NT2/D1 (cell line): ENCODE results near the gene RGMA.
A peak's percentile ranks its signal among the peaks of the same experiment; 100 is the strongest.

ENCODE experiments used
- DNase-seq: peaks from one replicate; pipeline ENCODE4 v3.0.0-alpha.2; 2011; ENCODE audit warnings: low read depth, low spot score
- H3K27me3 ChIP-seq: 2 replicates; pipeline ENCODE4 v1.6.0; 2011; ENCODE audit warnings: mild to moderate bottlenecking; ENCODE audit not compliant: insufficient read length, insufficient read depth
- H3K36me3 ChIP-seq: 2 replicates; pipeline ENCODE4 v1.6.1; 2011; ENCODE audit warnings: mild to moderate bottlenecking, low read length, mixed read lengths; ENCODE audit not compliant: insufficient read depth, insufficient read length
- H3K4me1 ChIP-seq: 2 replicates; pipeline ENCODE4 v1.5.1; 2011; ENCODE audit not compliant: insufficient read depth, insufficient read length
- H3K4me3 ChIP-seq: 2 replicates; pipeline ENCODE4 v1.5.1; 2011; ENCODE audit warnings: low read depth; ENCODE audit not compliant: insufficient read length
- H3K9ac ChIP-seq: 2 replicates; pipeline ENCODE4 v1.6.0; 2011; ENCODE audit warnings: low read depth; ENCODE audit not compliant: insufficient read length
- H3K9me3 ChIP-seq: 2 replicates; pipeline ENCODE4 v1.5.1; 2011; ENCODE audit warnings: mild to moderate bottlenecking, low read length; ENCODE audit not compliant: insufficient read depth
- SUZ12 ChIP-seq: IDR thresholded peaks from 2 replicates; pipeline ENCODE4 v1.6.1; 2011; ENCODE audit not compliant: insufficient read length, insufficient read depth; ENCODE audit errors: extremely low read depth
- YY1 ChIP-seq: IDR thresholded peaks from 2 replicates; pipeline ENCODE4 v1.6.1; 2011; ENCODE audit not compliant: insufficient read length, insufficient read depth
- ZNF274 ChIP-seq: IDR thresholded peaks from 2 replicates; pipeline ENCODE4 v1.6.1; 2011; ENCODE audit warnings: mild to moderate bottlenecking, low read depth, low read length

RGMA gene

DNA sequence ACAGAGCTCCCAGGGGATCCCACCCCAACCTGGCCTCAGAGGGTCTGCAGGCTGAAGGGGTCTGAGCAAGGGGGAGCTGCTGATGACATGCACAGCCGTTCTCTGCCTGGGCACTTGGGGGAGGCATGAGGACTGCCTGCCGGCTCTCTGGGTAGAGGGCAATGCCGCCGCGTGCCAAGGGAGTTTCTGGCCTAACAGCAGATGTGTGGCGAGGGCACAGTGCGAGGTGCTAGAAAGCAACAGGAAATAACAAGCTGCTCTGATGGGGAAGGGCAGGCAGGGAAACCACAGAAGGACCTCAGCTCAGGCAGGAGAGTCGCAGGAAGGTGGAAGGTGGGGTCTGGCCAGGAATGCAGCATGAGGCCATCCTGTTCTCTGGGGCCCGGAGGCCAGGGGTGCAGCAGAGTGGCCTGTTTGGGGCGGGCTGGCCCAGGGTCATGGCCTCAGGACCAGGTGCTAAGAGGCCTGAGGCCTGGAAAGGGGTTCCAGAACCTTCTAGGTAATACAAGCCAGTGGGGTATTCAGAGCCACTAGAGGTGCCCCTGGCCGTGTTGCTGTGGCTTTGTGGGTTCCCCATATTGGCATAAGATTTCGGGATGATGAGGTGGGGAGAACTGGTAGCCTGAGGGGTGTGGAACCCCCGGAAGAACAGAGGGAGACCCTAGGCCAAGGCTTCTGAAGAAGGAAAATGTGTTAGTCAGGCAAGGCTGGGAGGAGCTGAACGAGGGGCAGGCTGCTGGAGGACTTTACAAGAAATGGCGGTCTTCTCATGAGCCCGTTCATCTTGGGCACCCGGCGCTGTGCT lies 41.2 kb downstream of the RGMA start:
- no peak for DNase-seq

GRCh38 chr15:93046721-93047120 lies 42.3 kb downstream of the RGMA start:
- DNase-seq: no peak
- H3K9me3 ChIP-seq: peaks cover 7% of the 10 kb centered on the region; the same call in 1 of the 2 replicates
- H3K27me3 ChIP-seq: no peaks in the 10 kb centered on the region
- H3K36me3 ChIP-seq: peaks cover 76% of the 10 kb centered on the region
- H3K9ac ChIP-seq: no peak overlapping the region
- no peak for TF ChIP-seq SUZ12
- TF ChIP-seq YY1: no peak
- no peak for TF ChIP-seq ZNF274
- no peak overlapping the region for H3K4me3 ChIP-seq
- H3K4me1 ChIP-seq: peaks cover 3% of the 10 kb centered on the region

More for the DNA sequence above, 41.2 kb downstream of the RGMA start:
- H3K9me3 ChIP-seq: peaks cover 7% of the 10 kb centered on the region; the same call in 1 of the 2 replicates
- no peak for TF ChIP-seq SUZ12
- TF ChIP-seq ZNF274: no peak
- no peak for TF ChIP-seq YY1
- H3K36me3 ChIP-seq: peaks cover 84% of the 10 kb centered on the region
- H3K4me3 ChIP-seq: no peak overlapping the region
- peaks cover 5% of the 10 kb centered on the region for H3K4me1 ChIP-seq
- H3K27me3 ChIP-seq: no peaks in the 10 kb centered on the region
- no peak overlapping the region for H3K9ac ChIP-seq

DNA sequence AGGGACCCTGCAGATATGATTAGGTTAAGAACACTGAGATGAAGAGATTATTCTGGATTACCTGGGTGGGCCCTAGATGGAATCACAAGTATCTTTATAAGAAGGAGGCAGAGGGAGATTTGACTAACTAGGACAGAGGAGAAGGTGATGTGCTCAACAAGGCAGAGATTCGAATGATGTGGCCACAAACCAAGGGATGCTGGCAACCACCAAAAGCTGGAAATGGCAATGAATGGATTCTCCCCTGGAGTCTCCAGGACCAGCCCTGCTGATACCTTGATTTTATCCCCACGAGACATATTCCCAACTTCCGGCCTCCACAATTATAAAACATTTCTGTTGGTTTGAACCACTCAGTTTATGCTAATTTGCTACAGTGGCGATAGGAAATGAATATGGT lies 42.9 kb downstream of the RGMA start:
- Histone ChIP-seq H3K27me3 (no peaks in the 10 kb centered on the region), H3K9me3 (peaks cover 7% of the 10 kb centered on the region; the same call in 1 of the 2 replicates), H3K4me3 (no peak overlapping the region), H3K9ac (no peak overlapping the region), H3K36me3 (peaks cover 70% of the 10 kb centered on the region), H3K4me1 (peaks cover 2% of the 10 kb centered on the region)
- DNase-seq: no peak
- no peak for TF ChIP-seq ZNF274
- TF ChIP-seq YY1: no peak
- no peak for TF ChIP-seq SUZ12

DNA sequence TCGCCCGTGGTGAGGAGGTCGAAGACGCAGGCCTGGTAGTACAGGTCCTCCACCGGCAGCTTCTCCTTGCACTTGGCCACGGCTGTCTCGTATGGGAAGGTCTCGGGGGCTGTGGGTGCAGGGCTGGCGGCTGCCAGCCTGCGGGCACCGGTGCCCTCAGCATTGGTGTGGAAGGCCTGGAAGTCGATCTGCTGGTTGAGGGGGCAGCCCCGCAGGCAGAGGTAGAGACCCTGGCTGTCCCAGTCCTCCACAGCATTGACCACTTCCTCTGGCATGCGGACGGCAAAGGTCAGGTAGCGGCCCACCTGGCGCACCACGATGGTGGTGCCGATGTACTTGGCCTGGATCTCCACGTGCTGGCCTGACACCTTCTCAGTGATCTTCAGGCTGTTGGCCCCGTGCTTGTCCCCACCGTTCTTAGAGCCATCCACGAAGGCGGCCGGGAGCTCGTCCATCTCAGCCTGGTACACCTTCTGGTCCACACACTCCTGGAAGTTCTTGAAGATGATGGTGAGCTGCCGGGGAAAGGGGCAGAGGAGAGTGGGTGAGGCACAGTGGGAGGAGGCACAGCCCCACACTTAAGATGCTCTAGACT lies 43.7 kb downstream of the RGMA start:
- H3K4me1 ChIP-seq: peaks cover 4% of the 10 kb centered on the region
- no peak overlapping the region for H3K4me3 ChIP-seq
- no peaks in the 10 kb centered on the region for H3K27me3 ChIP-seq
- TF ChIP-seq YY1 (no peak), ZNF274 (no peak), SUZ12 (no peak)
- H3K9me3 ChIP-seq: peaks cover 7% of the 10 kb centered on the region; the same call in 1 of the 2 replicates
- H3K36me3 ChIP-seq: peaks cover 63% of the 10 kb centered on the region
- no peak overlapping the region for H3K9ac ChIP-seq
- DNase-seq: no peak

DNA sequence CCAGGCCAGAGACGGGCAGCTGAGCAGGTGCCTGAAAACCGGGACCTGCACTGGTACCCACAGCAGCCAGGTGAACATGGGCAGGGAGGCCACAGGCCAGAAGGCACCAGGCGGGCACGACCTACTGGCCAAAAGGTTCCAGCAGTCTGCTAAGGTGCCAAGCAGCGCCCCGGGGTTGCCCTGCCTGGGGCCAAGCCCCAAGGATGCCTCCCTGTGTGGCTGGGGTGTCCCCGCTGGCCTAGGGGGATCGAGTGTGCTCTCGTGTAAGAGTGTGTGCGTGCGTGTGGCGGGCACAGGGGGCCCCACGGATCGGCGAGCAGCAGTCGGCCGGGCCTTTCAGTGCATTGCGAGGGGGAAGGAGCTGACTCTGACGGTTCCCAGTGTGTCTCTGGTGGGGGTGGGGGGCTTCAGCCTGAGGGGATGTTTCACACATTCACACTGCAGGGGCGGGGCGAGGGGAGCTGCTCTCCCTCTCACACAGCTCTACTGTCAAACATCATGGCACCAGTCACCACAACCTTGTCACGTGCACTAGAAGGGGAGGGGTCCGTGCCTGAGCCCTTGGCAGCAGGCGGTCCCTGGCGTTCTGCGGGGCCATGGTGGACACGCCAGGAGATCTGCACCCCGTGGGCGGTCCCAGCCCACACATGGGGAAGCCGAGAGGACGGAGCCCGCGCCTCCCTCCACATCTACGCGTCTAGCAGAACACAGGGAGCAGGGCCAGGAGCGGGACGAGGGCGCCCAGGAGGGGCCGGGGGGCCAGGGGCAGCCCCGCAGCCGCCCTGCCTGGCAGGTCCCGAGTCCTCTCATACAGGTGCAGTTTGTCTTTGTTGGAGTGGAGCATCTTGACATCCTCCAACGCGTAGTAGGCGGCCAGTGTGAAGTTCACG lies 44.5 kb downstream of the RGMA start:
- Histone ChIP-seq H3K4me1 (peaks cover 4% of the 10 kb centered on the region), H3K9me3 (peaks cover 7% of the 10 kb centered on the region; the same call in 1 of the 2 replicates), H3K4me3 (no peak overlapping the region), H3K9ac (no peak overlapping the region), H3K27me3 (no peaks in the 10 kb centered on the region), H3K36me3 (peaks cover 56% of the 10 kb centered on the region)
- DNase-seq: no peak
- TF ChIP-seq YY1 (no peak), SUZ12 (no peak), ZNF274 (no peak)

GRCh38 chr15:93043621-93044300 lies 45.2 kb downstream of the RGMA start:
- Histone ChIP-seq H3K36me3 (peaks cover 48% of the 10 kb centered on the region), H3K27me3 (no peaks in the 10 kb centered on the region), H3K4me1 (peaks cover 4% of the 10 kb centered on the region), H3K9me3 (peaks cover 7% of the 10 kb centered on the region; the same call in 1 of the 2 replicates), H3K4me3 (no peak overlapping the region), H3K9ac (peak overlapping the region; percentile 23)
- no peak for DNase-seq
- no peak for TF ChIP-seq ZNF274
- TF ChIP-seq SUZ12: no peak
- TF ChIP-seq YY1: no peak
